IMR-90 (cell line): Measurements from ENCODE around the gene TMX2.

Source experiments
- BHLHE40 ChIP-seq: fragments of 150-350 bp; IDR thresholded peaks from 2 replicates; pipeline ENCODE4 v1.6.1; 2016; ENCODE audit warnings: mild to moderate bottlenecking, low read depth, low read length
- CEBPB ChIP-seq: IDR thresholded peaks from 2 replicates; pipeline ENCODE4 v1.6.1; 2012; ENCODE audit warnings: low read depth, low read length, improper control_type of control experiment
- FOS ChIP-seq: fragments of 150-350 bp; IDR thresholded peaks from 2 replicates; pipeline ENCODE4 v1.6.1; 2016; ENCODE audit warnings: low read depth, low read length
- MAFK ChIP-seq: IDR thresholded peaks from 2 replicates; pipeline ENCODE4 v1.6.1; 2012; ENCODE audit warnings: low read depth, low read length, improper control_type of control experiment
- NFE2L2 ChIP-seq: fragments of 150-350 bp; IDR thresholded peaks from 2 replicates; pipeline ENCODE4 v1.6.1; 2016; ENCODE audit warnings: low read depth, mild to moderate bottlenecking, low read length
- POLR2A ChIP-seq: IDR thresholded peaks from 2 replicates; pipeline ENCODE4 v1.6.1; 2012; ENCODE audit warnings: mild to moderate bottlenecking, low read depth, low read length
- RAD21 ChIP-seq: IDR thresholded peaks from 2 replicates; pipeline ENCODE4 v1.6.1; 2012; ENCODE audit warnings: low read length, improper control_type of control experiment
- RCOR1 ChIP-seq: IDR thresholded peaks from 2 replicates; pipeline ENCODE4 v1.6.1; 2012; ENCODE audit warnings: mild to moderate bottlenecking, low read length, improper control_type of control experiment; ENCODE audit not compliant: insufficient replicate concordance
- RFX5 ChIP-seq: IDR thresholded peaks from 2 replicates; pipeline ENCODE4 v1.8.0; 2012; ENCODE audit warnings: low read depth, mild to moderate bottlenecking, low read length, moderate library complexity
- SMC3 ChIP-seq: fragments of 150-350 bp; IDR thresholded peaks from 2 replicates; pipeline ENCODE4 v1.6.1; 2016; ENCODE audit warnings: low read depth, mild to moderate bottlenecking, antibody characterized with exemption, low read length, moderate library complexity
- TF ChIP-seq, protein P1 (sequence below): conservative IDR thresholded peaks from 2 replicates; pipeline ENCODE4 v1.5.1; 2012; ENCODE audit warnings: mild to moderate bottlenecking, low read depth, low read length, improper control_type of control experiment
- TF ChIP-seq, protein P2 (sequence below): fragments of 150-350 bp; IDR thresholded peaks from 2 replicates; pipeline ENCODE4 v1.6.1; 2017; ENCODE audit warnings: mild to moderate bottlenecking, antibody characterized with exemption, low read length, low read depth

DNA sequence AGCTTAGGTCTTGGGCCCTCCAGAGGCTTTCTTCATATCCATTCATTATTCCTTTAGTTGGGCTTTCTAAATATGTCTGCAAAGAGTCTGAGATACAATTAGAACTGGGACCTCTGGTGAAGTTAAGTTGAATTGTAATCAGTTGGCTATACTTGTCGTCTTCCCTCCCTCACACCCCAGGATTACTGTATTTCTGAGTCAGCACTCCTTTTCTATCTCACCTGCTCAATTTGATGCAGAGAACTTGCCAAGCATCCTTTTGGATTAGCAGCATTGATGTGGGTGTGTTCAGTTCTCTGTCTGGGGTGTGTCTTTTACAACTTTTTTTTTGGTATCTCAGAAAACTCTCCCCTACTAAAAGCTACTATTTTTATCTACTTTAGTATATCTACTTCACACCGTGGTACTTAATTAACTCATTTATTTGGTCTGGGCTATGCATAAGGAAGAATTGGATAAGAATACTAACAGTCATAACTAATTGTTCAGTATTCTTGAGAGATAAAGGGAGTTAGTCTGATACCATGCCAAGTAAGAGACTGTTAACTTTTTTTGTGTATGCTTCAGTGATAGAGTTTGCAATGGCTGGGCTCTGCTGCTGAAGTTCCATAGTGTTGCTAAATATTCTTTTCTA, 64.3 kb downstream of the TMX2 start:
- TF ChIP-seq POLR2A (no peak), RAD21 (no peak), SMC3 (no peak), BHLHE40 (no peak), CEBPB (no peak), RFX5 (no peak), FOS (no peak), RCOR1 (no peak), MAFK (no peak), NFE2L2 (no peak)
- TF ChIP-seq, protein P1, sequence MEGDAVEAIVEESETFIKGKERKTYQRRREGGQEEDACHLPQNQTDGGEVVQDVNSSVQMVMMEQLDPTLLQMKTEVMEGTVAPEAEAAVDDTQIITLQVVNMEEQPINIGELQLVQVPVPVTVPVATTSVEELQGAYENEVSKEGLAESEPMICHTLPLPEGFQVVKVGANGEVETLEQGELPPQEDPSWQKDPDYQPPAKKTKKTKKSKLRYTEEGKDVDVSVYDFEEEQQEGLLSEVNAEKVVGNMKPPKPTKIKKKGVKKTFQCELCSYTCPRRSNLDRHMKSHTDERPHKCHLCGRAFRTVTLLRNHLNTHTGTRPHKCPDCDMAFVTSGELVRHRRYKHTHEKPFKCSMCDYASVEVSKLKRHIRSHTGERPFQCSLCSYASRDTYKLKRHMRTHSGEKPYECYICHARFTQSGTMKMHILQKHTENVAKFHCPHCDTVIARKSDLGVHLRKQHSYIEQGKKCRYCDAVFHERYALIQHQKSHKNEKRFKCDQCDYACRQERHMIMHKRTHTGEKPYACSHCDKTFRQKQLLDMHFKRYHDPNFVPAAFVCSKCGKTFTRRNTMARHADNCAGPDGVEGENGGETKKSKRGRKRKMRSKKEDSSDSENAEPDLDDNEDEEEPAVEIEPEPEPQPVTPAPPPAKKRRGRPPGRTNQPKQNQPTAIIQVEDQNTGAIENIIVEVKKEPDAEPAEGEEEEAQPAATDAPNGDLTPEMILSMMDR: no peak
- TF ChIP-seq, protein P2, sequence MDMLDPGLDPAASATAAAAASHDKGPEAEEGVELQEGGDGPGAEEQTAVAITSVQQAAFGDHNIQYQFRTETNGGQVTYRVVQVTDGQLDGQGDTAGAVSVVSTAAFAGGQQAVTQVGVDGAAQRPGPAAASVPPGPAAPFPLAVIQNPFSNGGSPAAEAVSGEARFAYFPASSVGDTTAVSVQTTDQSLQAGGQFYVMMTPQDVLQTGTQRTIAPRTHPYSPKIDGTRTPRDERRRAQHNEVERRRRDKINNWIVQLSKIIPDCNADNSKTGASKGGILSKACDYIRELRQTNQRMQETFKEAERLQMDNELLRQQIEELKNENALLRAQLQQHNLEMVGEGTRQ: no peak
